SK-N-SH (cell line): ENCODE results near the gene ST8SIA4. TPM values are rescaled to one million over a fixed set of nuclear protein-coding genes. Genes with fewer than 3 reads are reported as not detected.

Experiments used
- CTCF ChIA-PET: fragments of 300-600, 350-600 bp; formaldehyde crosslinking; extraction: SDS; loops from one replicate; lab custom pipeline; 2021; lab: Yijun Ruan, JAX
- POLR2A ChIA-PET: fragments of 350-600 bp; sonication (Branson Sonifier 250); formaldehyde crosslinking; extraction: SDS; loops from one replicate; lab custom pipeline; 2020; ENCODE audit warnings: antibody characterized with exemption, inconsistent platforms; lab: Yijun Ruan, JAX
- DNase-seq: peaks from one replicate; pipeline ENCODE4 v3.0.0; 2012
- H2AFZ ChIP-seq: fragments of 200-600 bp; sonication (generic); 2 replicates; pipeline ENCODE4 v1.8.1; 2016; ENCODE audit warnings: antibody characterized with exemption, mild to moderate bottlenecking, low read depth
- H3F3A ChIP-seq: fragments of 200-600 bp; sonication (generic); replicated peaks from 2 replicates; pipeline ENCODE3; 2016; ENCODE audit warnings: antibody characterized with exemption, mild to moderate bottlenecking; ENCODE audit not compliant: insufficient read depth
- H3K27ac ChIP-seq, 2 experiments: fragments of 200-500 bp in 1 of 2; fragments of 200-600 bp in 1 of 2; sonication (Bioruptor generic) in 1 of 2; sonication (generic), shearing (Covaris generic) in 1 of 2; 2 replicates each; pipeline versions ENCODE4 v1.5.1 to v1.6.1; 2014 to 2016; ENCODE audit warnings: low read depth in 2 of 2, inconsistent platforms in 1 of 2, low read length in 1 of 2, mild to moderate bottlenecking in 1 of 2, mixed read lengths in 1 of 2
- H3K27me3 ChIP-seq: fragments of 200-600 bp; sonication (generic), shearing (Covaris generic); 2 replicates; pipeline ENCODE4 v1.6.1; 2016; ENCODE audit warnings: mixed run types; ENCODE audit not compliant: insufficient read depth
- H3K36me3 ChIP-seq, 2 experiments: fragments of 200-500 bp in 1 of 2; fragments of 200-600 bp in 1 of 2; sonication (Bioruptor generic) in 1 of 2; sonication (generic) in 1 of 2; replicated peaks in 1 of 2; 2 replicates each; pipeline versions ENCODE3 to v1.5.1; 2014 to 2016; ENCODE audit warnings: low read length in 1 of 2, mild to moderate bottlenecking in 1 of 2; ENCODE audit not compliant: insufficient read depth in 2 of 2, control insufficient read depth in 1 of 2
- H3K4me1 ChIP-seq, 2 experiments: fragments of 200-500 bp in 1 of 2; fragments of 200-600 bp in 1 of 2; sonication (Bioruptor generic) in 1 of 2; sonication (generic), shearing (Covaris generic) in 1 of 2; 2 replicates each; pipeline versions ENCODE4 v1.5.1 to v1.6.1; 2014 to 2016; ENCODE audit warnings: low read depth in 1 of 2, low read length in 1 of 2, mixed run types in 1 of 2; ENCODE audit not compliant: insufficient read depth in 2 of 2, control insufficient read depth in 1 of 2
- H3K4me2 ChIP-seq: fragments of 200-600 bp; sonication (generic), shearing (Covaris generic); 2 replicates; pipeline ENCODE4 v1.6.1; 2017; ENCODE audit warnings: mixed run types
- H3K4me3 ChIP-seq, 2 experiments: fragments of 200-500 bp in 1 of 2; fragments of 200-600 bp in 1 of 2; sonication (Bioruptor generic) in 1 of 2; sonication (generic), shearing (Covaris generic) in 1 of 2; 2 replicates each; pipeline versions ENCODE4 v1.5.1 to v1.8.1; 2014 to 2016; ENCODE audit warnings: low read depth in 2 of 2, inconsistent platforms in 1 of 2, low read length in 1 of 2, mild to moderate bottlenecking in 1 of 2, mixed read lengths in 1 of 2, moderate library complexity in 1 of 2
- H3K79me2 ChIP-seq: fragments of 200-600 bp; sonication (generic); 2 replicates; pipeline ENCODE4 v1.8.1; 2017; ENCODE audit warnings: mild to moderate bottlenecking; ENCODE audit not compliant: insufficient read depth
- H3K9ac ChIP-seq: fragments of 200-600 bp; sonication (generic); 2 replicates; pipeline ENCODE4 v1.6.1; 2017; ENCODE audit warnings: mixed run types
- H3K9me2 ChIP-seq: fragments of 200-600 bp; sonication (generic); 2 replicates; pipeline ENCODE4 v1.6.1; 2017; ENCODE audit warnings: mixed run types
- H3K9me3 ChIP-seq: fragments of 200-600 bp; sonication (generic); 2 replicates; pipeline ENCODE4 v1.6.1; 2017; ENCODE audit warnings: mixed run types, mild to moderate bottlenecking, moderate library complexity
- H4K20me1 ChIP-seq: fragments of 200-600 bp; sonication (generic); 2 replicates; pipeline ENCODE4 v1.6.1; 2017; ENCODE audit warnings: mild to moderate bottlenecking, mixed run types; ENCODE audit not compliant: insufficient read depth
- EZH2phosphoT487 ChIP-seq: fragments of 200-600 bp; sonication (generic); IDR thresholded peaks from 2 replicates; pipeline ENCODE4 v1.6.1; 2017; ENCODE audit warnings: low read depth, mixed run types, mild to moderate bottlenecking, antibody characterized with exemption, moderate library complexity, borderline replicate concordance
- FOSL2 ChIP-seq: IDR thresholded peaks from 2 replicates; pipeline ENCODE4 v1.4.0; 2012; ENCODE audit warnings: low read depth, mild to moderate bottlenecking, moderate library complexity, borderline replicate concordance
- FOXM1 ChIP-seq: IDR thresholded peaks from 2 replicates; pipeline ENCODE4 v1.4.0; 2012; ENCODE audit warnings: low read depth, mild to moderate bottlenecking
- GABPA ChIP-seq: IDR thresholded peaks from 2 replicates; pipeline ENCODE4 v1.4.0; 2012; ENCODE audit warnings: low read depth, mild to moderate bottlenecking
- JUND ChIP-seq: IDR thresholded peaks from 2 replicates; pipeline ENCODE4 v1.4.0; 2012
- TCF12 ChIP-seq: IDR thresholded peaks from 2 replicates; pipeline ENCODE4 v1.4.0; 2012
- WGBS: methylation state at CpG from one replicate; pipeline ENCODE4 v1.1.6; 2017; ENCODE audit warnings: low lambda C conversion rate; 5-methylcytosine and 5-hydroxymethylcytosine counted together
- polyA plus RNA-seq, 3 experiments: library from polyadenylated mRNA; depleted of rRNA; stranded (reverse); fragments of >200 nt; gene quantifications; 2 replicates each; pipeline ENCODE4 v1.2.3, GENCODE V29; 2012
- TF ChIP-seq, protein P1 (sequence below): fragments of 200-600 bp; sonication (generic); IDR thresholded peaks from 2 replicates; pipeline ENCODE4 v1.6.1; 2017; ENCODE audit warnings: antibody characterized with exemption, mild to moderate bottlenecking, moderate library complexity
- TF ChIP-seq, protein P2 (sequence below): IDR thresholded peaks from 2 replicates; pipeline ENCODE4; 2012
- TF ChIP-seq, protein P3 (sequence below): IDR thresholded peaks from 2 replicates; pipeline ENCODE4 v1.4.0; 2012; ENCODE audit warnings: low read depth, borderline replicate concordance

The ST8SIA4 gene
- polyA plus RNA-seq, 1 of the 3 experiments (the other 2 are of a cell fraction) = 0.02 TPM

GRCh38 chr5:100799166-100799565, 103.9 kb downstream of the ST8SIA4 start (continued):
- TF ChIP-seq, protein P1, sequence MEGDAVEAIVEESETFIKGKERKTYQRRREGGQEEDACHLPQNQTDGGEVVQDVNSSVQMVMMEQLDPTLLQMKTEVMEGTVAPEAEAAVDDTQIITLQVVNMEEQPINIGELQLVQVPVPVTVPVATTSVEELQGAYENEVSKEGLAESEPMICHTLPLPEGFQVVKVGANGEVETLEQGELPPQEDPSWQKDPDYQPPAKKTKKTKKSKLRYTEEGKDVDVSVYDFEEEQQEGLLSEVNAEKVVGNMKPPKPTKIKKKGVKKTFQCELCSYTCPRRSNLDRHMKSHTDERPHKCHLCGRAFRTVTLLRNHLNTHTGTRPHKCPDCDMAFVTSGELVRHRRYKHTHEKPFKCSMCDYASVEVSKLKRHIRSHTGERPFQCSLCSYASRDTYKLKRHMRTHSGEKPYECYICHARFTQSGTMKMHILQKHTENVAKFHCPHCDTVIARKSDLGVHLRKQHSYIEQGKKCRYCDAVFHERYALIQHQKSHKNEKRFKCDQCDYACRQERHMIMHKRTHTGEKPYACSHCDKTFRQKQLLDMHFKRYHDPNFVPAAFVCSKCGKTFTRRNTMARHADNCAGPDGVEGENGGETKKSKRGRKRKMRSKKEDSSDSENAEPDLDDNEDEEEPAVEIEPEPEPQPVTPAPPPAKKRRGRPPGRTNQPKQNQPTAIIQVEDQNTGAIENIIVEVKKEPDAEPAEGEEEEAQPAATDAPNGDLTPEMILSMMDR = no peak
- no peak for TF ChIP-seq FOSL2
- TF ChIP-seq, protein P2, sequence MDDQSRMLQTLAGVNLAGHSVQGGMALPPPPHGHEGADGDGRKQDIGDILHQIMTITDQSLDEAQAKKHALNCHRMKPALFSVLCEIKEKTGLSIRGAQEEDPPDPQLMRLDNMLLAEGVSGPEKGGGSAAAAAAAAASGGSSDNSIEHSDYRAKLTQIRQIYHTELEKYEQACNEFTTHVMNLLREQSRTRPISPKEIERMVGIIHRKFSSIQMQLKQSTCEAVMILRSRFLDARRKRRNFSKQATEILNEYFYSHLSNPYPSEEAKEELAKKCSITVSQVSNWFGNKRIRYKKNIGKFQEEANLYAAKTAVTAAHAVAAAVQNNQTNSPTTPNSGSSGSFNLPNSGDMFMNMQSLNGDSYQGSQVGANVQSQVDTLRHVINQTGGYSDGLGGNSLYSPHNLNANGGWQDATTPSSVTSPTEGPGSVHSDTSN = no peak

DNA sequence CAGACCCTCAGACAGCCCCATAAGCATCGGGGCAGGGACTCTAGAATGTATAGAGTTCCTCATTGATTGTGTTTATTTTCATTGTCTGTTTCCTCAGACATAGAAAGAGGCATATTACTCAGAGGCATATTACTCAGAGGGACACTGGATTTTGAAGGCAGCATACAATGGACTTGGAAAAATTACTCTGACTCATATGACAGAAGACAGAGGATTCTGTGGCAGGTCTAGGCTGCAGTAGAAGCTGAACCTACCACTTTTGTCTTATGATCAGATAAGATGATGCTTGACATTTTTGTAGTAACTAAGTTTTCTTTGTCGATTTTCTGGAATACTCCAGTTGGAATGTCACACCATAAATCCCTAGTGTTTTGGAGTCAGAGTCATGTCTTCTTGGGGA, 105.2 kb downstream of the ST8SIA4 start:
- Histone ChIP-seq H3K4me1 (no peaks in the 10 kb centered on the region), H3K9me3 (no peaks in the 10 kb centered on the region), H3F3A (no peaks in the 10 kb centered on the region), H3K9me2 (no peaks in the 10 kb centered on the region), H3K27ac (peak overlapping the region in 1 of 2 experiments; percentile 12; a peak in 1 of 4 replicates), H3K4me3 (no peak overlapping the region), H3K4me2 (no peak overlapping the region), H3K9ac (no peak overlapping the region), H3K79me2 (no peaks in the 10 kb centered on the region), H4K20me1 (no peaks in the 10 kb centered on the region), H2AFZ (no peak overlapping the region), H3K36me3 (no peaks in the 10 kb centered on the region), H3K27me3 (no peaks in the 10 kb centered on the region)
- POLR2A ChIA-PET = no interaction called here
- 0% methylated on average over 2 of the region's 2 CpGs for WGBS
- CTCF ChIA-PET = no interaction called here
- DNase-seq = no peak
- peak; percentile 39; the same call in 1 of the 2 replicates for TF ChIP-seq FOSL2
- 0 out of 2 replicates have a peak, but pooled peaks have one; percentile 17 for TF ChIP-seq JUND
- TF ChIP-seq GABPA = no peak
- TF ChIP-seq, protein P3, sequence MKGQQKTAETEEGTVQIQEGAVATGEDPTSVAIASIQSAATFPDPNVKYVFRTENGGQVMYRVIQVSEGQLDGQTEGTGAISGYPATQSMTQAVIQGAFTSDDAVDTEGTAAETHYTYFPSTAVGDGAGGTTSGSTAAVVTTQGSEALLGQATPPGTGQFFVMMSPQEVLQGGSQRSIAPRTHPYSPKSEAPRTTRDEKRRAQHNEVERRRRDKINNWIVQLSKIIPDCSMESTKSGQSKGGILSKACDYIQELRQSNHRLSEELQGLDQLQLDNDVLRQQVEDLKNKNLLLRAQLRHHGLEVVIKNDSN = no peak
- no peak for TF ChIP-seq FOXM1
- TF ChIP-seq TCF12 = peak; percentile 71
- TF ChIP-seq, protein P2 = peak; percentile 63

DNA sequence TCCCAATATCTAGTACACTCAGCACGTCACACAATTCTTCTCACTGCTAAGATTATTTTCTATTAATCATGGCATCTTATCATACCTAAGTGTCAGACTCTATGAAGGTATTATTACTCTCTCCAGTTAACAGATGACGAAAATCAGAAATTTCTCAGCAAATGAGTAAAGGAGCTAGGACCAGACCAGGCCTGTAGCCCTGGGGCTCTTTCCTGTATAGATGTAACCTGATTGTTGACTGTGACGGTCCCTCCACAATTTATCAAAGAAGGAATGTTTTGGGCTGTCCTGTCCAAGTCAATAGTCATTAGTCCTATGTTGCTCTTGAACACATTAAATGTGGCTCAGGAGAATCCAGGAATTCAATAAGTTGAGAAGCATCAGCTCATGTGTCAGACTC, 106.2 kb downstream of the ST8SIA4 start:
- H2AFZ ChIP-seq = no peak overlapping the region
- no peaks in the 10 kb centered on the region for H4K20me1 ChIP-seq
- DNase-seq = no peak
- no peak overlapping the region for H3K4me2 ChIP-seq
- WGBS = 50% methylated on average over 3 of the region's 3 CpGs
- no peaks in the 10 kb centered on the region for H3K9me2 ChIP-seq
- H3K27me3 ChIP-seq = no peaks in the 10 kb centered on the region
- POLR2A ChIA-PET = no interaction called here
- no peak overlapping the region for H3K4me3 ChIP-seq
- H3K36me3 ChIP-seq = no peaks in the 10 kb centered on the region
- H3K9me3 ChIP-seq = no peaks in the 10 kb centered on the region
- no peaks in the 10 kb centered on the region for H3F3A ChIP-seq
- H3K27ac ChIP-seq = no peak overlapping the region
- H3K9ac ChIP-seq = no peak overlapping the region
- no peaks in the 10 kb centered on the region for H3K79me2 ChIP-seq
- no peaks in the 10 kb centered on the region for H3K4me1 ChIP-seq
- CTCF ChIA-PET = no interaction called here
- no peak for TF ChIP-seq EZH2phosphoT487
